Trophoblast cell (in vitro differentiated cells and primary cell): ENCODE measurements around the gene IRX2.
A peak's percentile ranks its signal among the peaks of the same experiment; 100 is the strongest.

Experiments used
- DNase-seq, 2 donors: peaks; one replicate each; pipeline ENCODE4 v3.0.0-alpha.2; 2016
- H2AFZ ChIP-seq: 2 replicates; pipeline ENCODE4 v1.6.1; 2013; ENCODE audit warnings: low read length, moderate library complexity, mild to moderate bottlenecking; ENCODE audit not compliant: insufficient read depth, poor library complexity
- H2AK5ac ChIP-seq: 2 replicates; pipeline ENCODE4 v1.6.1; 2013; ENCODE audit warnings: mild to moderate bottlenecking, low read length
- H2BK120ac ChIP-seq: 2 replicates; pipeline ENCODE4 v1.6.1; 2013; ENCODE audit warnings: low read length, mild to moderate bottlenecking, moderate library complexity; ENCODE audit not compliant: insufficient read depth, poor library complexity
- H2BK12ac ChIP-seq: 2 replicates; pipeline ENCODE4 v1.6.1; 2013; ENCODE audit warnings: mild to moderate bottlenecking, low read length, moderate library complexity
- H2BK5ac ChIP-seq: 2 replicates; pipeline ENCODE4 v1.6.1; 2013; ENCODE audit warnings: low read length, low read depth, moderate library complexity, mild to moderate bottlenecking; ENCODE audit not compliant: poor library complexity
- H3K14ac ChIP-seq: 2 replicates; pipeline ENCODE4 v1.6.1; 2013; ENCODE audit warnings: mild to moderate bottlenecking, low read length
- H3K18ac ChIP-seq: 2 replicates; pipeline ENCODE4 v1.6.1; 2013; ENCODE audit warnings: mild to moderate bottlenecking, low read length
- H3K23ac ChIP-seq: 2 replicates; pipeline ENCODE4 v1.6.1; 2013; ENCODE audit warnings: low read length
- H3K27ac ChIP-seq: 2 replicates; pipeline ENCODE4 v1.5.1; 2013; ENCODE audit warnings: low read depth, mild to moderate bottlenecking, inconsistent platforms, low read length, moderate library complexity
- H3K27me3 ChIP-seq: 2 replicates; pipeline ENCODE4 v1.6.1; 2013; ENCODE audit warnings: inconsistent platforms, mild to moderate bottlenecking, low read length, moderate library complexity; ENCODE audit not compliant: insufficient read depth
- H3K36me3 ChIP-seq, 2 experiments: 1 replicate in 1 of 2; 2 replicates in 1 of 2; pipeline ENCODE4 v1.6.1; 2013; ENCODE audit warnings: low read length in 2 of 2, mild to moderate bottlenecking in 2 of 2, moderate library complexity in 1 of 2; ENCODE audit not compliant: insufficient read depth in 2 of 2, control insufficient read depth in 1 of 2
- H3K4ac ChIP-seq: 2 replicates; pipeline ENCODE4 v1.6.1; 2013; ENCODE audit warnings: low read depth, mild to moderate bottlenecking, low read length, moderate library complexity
- H3K4me1 ChIP-seq, 2 experiments: 1 replicate in 1 of 2; 2 replicates in 1 of 2; pipeline ENCODE4 v1.6.1; 2013; ENCODE audit warnings: low read length in 2 of 2, mild to moderate bottlenecking in 2 of 2, moderate library complexity in 1 of 2; ENCODE audit not compliant: insufficient read depth in 2 of 2, control insufficient read depth in 1 of 2
- H3K4me2 ChIP-seq: 2 replicates; pipeline ENCODE4 v1.6.1; 2013; ENCODE audit warnings: inconsistent platforms, mild to moderate bottlenecking, low read length, moderate library complexity
- H3K4me3 ChIP-seq: 2 replicates; pipeline ENCODE4 v1.5.1; 2013; ENCODE audit warnings: mild to moderate bottlenecking, low read depth, low read length, inconsistent platforms
- H3K79me1 ChIP-seq: one replicate; pipeline ENCODE4 v1.6.1; 2013; ENCODE audit warnings: low read length
- H3K79me2 ChIP-seq: 2 replicates; pipeline ENCODE4 v1.6.1; 2013; ENCODE audit warnings: low read length, mild to moderate bottlenecking; ENCODE audit not compliant: control insufficient read depth, insufficient read depth, poor library complexity
- H3K9ac ChIP-seq: 2 replicates; pipeline ENCODE4 v1.6.1; 2013; ENCODE audit warnings: mild to moderate bottlenecking, low read length
- H3K9me3 ChIP-seq: 2 replicates; pipeline ENCODE4 v1.6.1; 2013; ENCODE audit warnings: low read depth, mild to moderate bottlenecking, control low read depth, inconsistent platforms, low read length; ENCODE audit not compliant: insufficient read depth
- H4K12ac ChIP-seq: 2 replicates; pipeline ENCODE4 v1.6.1; 2013; ENCODE audit warnings: low read depth, mild to moderate bottlenecking, low read length, moderate library complexity
- H4K8ac ChIP-seq: 2 replicates; pipeline ENCODE4 v1.6.1; 2013; ENCODE audit warnings: low read depth, mild to moderate bottlenecking, low read length, moderate library complexity
- H4K91ac ChIP-seq: one replicate; pipeline ENCODE4 v1.6.1; 2013; ENCODE audit warnings: low read depth, mild to moderate bottlenecking, low read length, moderate library complexity
- WGBS: extraction: QIAGEN DNeasy Blood & Tissue Kit; methylation state at CpG from one replicate; pipeline ENCODE4 v1.1.7; 2013; ENCODE audit warnings: missing lambda C conversion rate; ENCODE audit not compliant: insufficient read length, insufficient coverage; ENCODE audit errors: extremely low coverage; 5-methylcytosine and 5-hydroxymethylcytosine counted together

IRX2 gene

GRCh38 chr5:2709976-2710689 is 41.3 kb downstream of the IRX2 start:
- H3K18ac ChIP-seq: no peak overlapping the region
- no peak overlapping the region for H3K27ac ChIP-seq
- no peak overlapping the region for H2BK120ac ChIP-seq
- no peak overlapping the region for H3K9ac ChIP-seq
- H2BK5ac ChIP-seq: no peak overlapping the region
- no peak overlapping the region for H4K12ac ChIP-seq
- H3K4me2 ChIP-seq: no peak overlapping the region
- H2BK12ac ChIP-seq: no peak overlapping the region
- H3K4me3 ChIP-seq: no peak overlapping the region
- H4K8ac ChIP-seq: no peak overlapping the region
- no peak overlapping the region for H2AFZ ChIP-seq
- no CpG with 5 or more reads among the region's 16 CpGs for WGBS
- H3K14ac ChIP-seq: no peak overlapping the region
- no peaks in the 10 kb centered on the region for H3K79me2 ChIP-seq
- no peaks in the 10 kb centered on the region for H3K4me1 ChIP-seq
- H3K23ac ChIP-seq: no peak overlapping the region
- peak; percentile 92 for DNase-seq
- H3K36me3 ChIP-seq: no peaks in the 10 kb centered on the region
- no peaks in the 10 kb centered on the region for H3K9me3 ChIP-seq
- no peak overlapping the region for H2AK5ac ChIP-seq
- H3K4ac ChIP-seq: no peak overlapping the region
- H4K91ac ChIP-seq: no peak overlapping the region
- H3K79me1 ChIP-seq: no peaks in the 10 kb centered on the region
- peaks cover 2% of the 10 kb centered on the region for H3K27me3 ChIP-seq

DNA sequence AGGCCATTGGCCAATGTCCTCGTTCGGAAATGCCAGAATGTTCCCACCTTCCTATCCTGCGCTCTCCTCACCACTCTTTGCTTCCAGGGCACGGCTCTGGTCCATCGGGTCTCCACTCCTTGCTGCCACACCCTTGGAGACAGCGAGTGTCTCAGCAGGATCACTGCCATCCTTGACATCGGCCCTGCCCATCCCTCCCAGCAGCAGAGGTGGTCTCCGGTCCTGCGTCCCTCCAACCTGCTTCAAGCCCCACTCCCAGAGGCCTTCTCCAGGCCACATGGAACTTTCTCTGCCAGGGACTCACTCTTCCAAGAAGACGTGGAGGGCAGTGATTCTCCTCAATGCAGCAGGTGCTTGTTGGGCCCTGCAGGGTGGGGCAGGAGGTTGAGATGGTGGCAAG is 42.7 kb downstream of the IRX2 start:
- H2BK5ac ChIP-seq: no peak overlapping the region
- no peak overlapping the region for H3K27ac ChIP-seq
- H3K79me2 ChIP-seq: no peaks in the 10 kb centered on the region
- no peak overlapping the region for H4K91ac ChIP-seq
- H4K12ac ChIP-seq: no peak overlapping the region
- no peaks in the 10 kb centered on the region for H3K9me3 ChIP-seq
- no peak overlapping the region for H2AK5ac ChIP-seq
- no peaks in the 10 kb centered on the region for H3K27me3 ChIP-seq
- H3K79me1 ChIP-seq: no peaks in the 10 kb centered on the region
- no peak for DNase-seq
- no peak overlapping the region for H3K9ac ChIP-seq
- no peak overlapping the region for H3K18ac ChIP-seq
- H3K4ac ChIP-seq: no peak overlapping the region
- H4K8ac ChIP-seq: no peak overlapping the region
- no peak overlapping the region for H3K23ac ChIP-seq
- H3K14ac ChIP-seq: no peak overlapping the region
- no peaks in the 10 kb centered on the region for H3K4me1 ChIP-seq
- no peak overlapping the region for H3K4me2 ChIP-seq
- no CpG with 5 or more reads among the region's 10 CpGs for WGBS
- no peak overlapping the region for H2BK12ac ChIP-seq
- no peak overlapping the region for H2AFZ ChIP-seq
- H3K36me3 ChIP-seq: no peaks in the 10 kb centered on the region
- no peak overlapping the region for H2BK120ac ChIP-seq
- no peak overlapping the region for H3K4me3 ChIP-seq

DNA sequence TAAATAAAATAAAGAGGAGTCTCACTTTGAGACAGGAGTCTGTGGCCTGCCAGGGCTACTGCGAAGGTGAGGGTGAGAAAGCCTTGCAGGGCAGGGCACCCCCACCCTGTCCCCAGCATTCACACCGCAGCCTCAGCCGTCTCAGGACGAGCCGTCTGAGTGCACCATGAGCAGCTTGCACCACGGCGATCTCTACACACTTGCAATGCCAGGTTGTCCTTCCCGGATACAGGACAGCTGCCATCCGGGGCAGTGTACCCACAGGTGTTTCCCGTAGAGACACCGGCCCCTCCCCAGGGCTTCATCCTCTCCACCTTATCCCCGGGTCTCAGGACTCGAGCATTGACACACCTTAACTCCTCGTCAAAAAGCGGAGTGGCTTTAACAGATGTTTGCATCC is 43.3 kb downstream of the IRX2 start:
- Histone ChIP-seq H3K79me2 (no peaks in the 10 kb centered on the region), H2BK120ac (no peak overlapping the region), H3K9ac (no peak overlapping the region), H4K8ac (no peak overlapping the region), H2AFZ (no peak overlapping the region), H4K91ac (no peak overlapping the region), H3K4me3 (no peak overlapping the region), H3K14ac (no peak overlapping the region), H2AK5ac (no peak overlapping the region), H3K18ac (no peak overlapping the region), H3K4ac (no peak overlapping the region), H3K4me1 (no peaks in the 10 kb centered on the region), H3K23ac (no peak overlapping the region), H3K79me1 (no peaks in the 10 kb centered on the region), H2BK5ac (no peak overlapping the region), H3K27me3 (no peaks in the 10 kb centered on the region), H2BK12ac (no peak overlapping the region), H4K12ac (no peak overlapping the region), H3K36me3 (no peaks in the 10 kb centered on the region), H3K27ac (no peak overlapping the region), H3K9me3 (no peaks in the 10 kb centered on the region), H3K4me2 (no peak overlapping the region)
- DNase-seq: no peak
- WGBS: no CpG with 5 or more reads among the region's 15 CpGs

DNA sequence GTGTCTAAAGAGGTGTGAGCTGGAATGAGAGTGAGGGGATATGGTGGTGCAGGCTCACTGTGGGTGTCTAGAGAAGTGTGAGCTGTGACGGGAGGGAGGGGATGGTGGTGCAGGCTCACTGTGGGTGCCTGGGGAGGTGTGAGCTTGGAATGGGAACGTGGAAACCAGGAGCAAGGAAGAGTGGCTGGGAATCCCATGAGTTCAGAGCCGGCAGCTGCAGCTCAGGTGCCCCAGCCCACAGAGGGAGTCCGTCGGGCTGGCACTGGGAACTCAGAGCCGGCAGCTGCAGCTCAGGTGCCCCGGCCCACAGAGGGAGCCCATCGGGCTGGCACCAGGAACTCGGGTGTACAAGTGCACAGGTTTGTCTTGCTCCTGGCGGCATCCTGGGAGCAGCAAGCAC is 45.6 kb downstream of the IRX2 start:
- no peak overlapping the region for H3K27ac ChIP-seq
- no peak overlapping the region for H4K91ac ChIP-seq
- H3K4me3 ChIP-seq: no peak overlapping the region
- DNase-seq: no peak
- H2BK120ac ChIP-seq: no peak overlapping the region
- H3K9ac ChIP-seq: no peak overlapping the region
- H4K8ac ChIP-seq: no peak overlapping the region
- no peaks in the 10 kb centered on the region for H3K36me3 ChIP-seq
- H2BK5ac ChIP-seq: no peak overlapping the region
- no peak overlapping the region for H3K23ac ChIP-seq
- H2BK12ac ChIP-seq: no peak overlapping the region
- H3K79me1 ChIP-seq: no peaks in the 10 kb centered on the region
- no peaks in the 10 kb centered on the region for H3K27me3 ChIP-seq
- H4K12ac ChIP-seq: no peak overlapping the region
- WGBS: no CpG with 5 or more reads among the region's 10 CpGs
- no peaks in the 10 kb centered on the region for H3K4me1 ChIP-seq
- no peak overlapping the region for H3K18ac ChIP-seq
- no peak overlapping the region for H3K4ac ChIP-seq
- H3K4me2 ChIP-seq: no peak overlapping the region
- H3K14ac ChIP-seq: no peak overlapping the region
- no peak overlapping the region for H2AFZ ChIP-seq
- no peaks in the 10 kb centered on the region for H3K9me3 ChIP-seq
- no peaks in the 10 kb centered on the region for H3K79me2 ChIP-seq
- no peak overlapping the region for H2AK5ac ChIP-seq
